ENCODE measurements around the gene PLXNA4.
"Not testable (repeated sequence)": the region's sequence is repeated elsewhere in the genome, so short reads cannot be mapped to it uniquely, and the experiment has no call there.

Gene PLXNA4, protein sequence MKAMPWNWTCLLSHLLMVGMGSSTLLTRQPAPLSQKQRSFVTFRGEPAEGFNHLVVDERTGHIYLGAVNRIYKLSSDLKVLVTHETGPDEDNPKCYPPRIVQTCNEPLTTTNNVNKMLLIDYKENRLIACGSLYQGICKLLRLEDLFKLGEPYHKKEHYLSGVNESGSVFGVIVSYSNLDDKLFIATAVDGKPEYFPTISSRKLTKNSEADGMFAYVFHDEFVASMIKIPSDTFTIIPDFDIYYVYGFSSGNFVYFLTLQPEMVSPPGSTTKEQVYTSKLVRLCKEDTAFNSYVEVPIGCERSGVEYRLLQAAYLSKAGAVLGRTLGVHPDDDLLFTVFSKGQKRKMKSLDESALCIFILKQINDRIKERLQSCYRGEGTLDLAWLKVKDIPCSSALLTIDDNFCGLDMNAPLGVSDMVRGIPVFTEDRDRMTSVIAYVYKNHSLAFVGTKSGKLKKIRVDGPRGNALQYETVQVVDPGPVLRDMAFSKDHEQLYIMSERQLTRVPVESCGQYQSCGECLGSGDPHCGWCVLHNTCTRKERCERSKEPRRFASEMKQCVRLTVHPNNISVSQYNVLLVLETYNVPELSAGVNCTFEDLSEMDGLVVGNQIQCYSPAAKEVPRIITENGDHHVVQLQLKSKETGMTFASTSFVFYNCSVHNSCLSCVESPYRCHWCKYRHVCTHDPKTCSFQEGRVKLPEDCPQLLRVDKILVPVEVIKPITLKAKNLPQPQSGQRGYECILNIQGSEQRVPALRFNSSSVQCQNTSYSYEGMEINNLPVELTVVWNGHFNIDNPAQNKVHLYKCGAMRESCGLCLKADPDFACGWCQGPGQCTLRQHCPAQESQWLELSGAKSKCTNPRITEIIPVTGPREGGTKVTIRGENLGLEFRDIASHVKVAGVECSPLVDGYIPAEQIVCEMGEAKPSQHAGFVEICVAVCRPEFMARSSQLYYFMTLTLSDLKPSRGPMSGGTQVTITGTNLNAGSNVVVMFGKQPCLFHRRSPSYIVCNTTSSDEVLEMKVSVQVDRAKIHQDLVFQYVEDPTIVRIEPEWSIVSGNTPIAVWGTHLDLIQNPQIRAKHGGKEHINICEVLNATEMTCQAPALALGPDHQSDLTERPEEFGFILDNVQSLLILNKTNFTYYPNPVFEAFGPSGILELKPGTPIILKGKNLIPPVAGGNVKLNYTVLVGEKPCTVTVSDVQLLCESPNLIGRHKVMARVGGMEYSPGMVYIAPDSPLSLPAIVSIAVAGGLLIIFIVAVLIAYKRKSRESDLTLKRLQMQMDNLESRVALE (N-terminal part only)

DNA sequence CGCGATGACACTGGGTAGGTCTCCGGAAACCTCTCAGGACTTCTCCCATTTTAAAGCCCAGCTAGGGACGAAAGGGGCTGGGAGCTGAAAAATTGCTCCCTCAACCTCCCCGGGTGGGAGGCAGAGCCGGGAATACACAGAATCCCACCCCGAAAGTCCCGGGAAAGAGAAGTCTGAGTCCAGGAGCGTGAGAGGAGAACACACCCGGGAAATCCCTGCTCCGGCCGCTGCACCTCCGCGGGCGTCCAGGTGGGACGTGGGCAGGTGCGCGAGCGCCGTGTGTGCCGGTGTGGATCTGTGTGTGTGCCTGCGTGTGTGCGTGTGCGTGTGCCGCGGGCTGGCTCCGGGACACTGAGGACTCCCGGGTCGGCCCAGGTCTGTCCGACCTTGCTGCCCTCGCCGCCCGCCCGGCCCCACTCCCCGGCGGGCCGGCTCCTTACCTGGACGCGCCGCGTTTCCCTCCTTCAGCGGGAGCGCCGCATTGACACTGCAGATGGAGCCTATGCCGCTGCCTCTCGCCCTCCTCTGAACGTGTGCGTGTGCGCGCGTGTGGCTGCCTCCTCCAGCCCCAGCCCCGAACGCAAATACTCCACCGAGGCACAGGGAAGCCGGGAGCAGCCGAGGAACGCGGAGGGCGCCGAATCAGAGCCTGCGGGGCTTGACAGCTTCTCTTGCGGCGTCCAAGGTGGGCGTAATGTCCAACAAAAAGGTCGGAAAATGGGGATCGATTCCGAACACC is at the start of gene PLXNA4:
Gene PLXNA4, minus strand, starts transcription at position 489 of the 739 bp plus-strand sequence. CDS start 67,777 bp downstream, outside the sequence.
- no peak for DNase-seq

DNA sequence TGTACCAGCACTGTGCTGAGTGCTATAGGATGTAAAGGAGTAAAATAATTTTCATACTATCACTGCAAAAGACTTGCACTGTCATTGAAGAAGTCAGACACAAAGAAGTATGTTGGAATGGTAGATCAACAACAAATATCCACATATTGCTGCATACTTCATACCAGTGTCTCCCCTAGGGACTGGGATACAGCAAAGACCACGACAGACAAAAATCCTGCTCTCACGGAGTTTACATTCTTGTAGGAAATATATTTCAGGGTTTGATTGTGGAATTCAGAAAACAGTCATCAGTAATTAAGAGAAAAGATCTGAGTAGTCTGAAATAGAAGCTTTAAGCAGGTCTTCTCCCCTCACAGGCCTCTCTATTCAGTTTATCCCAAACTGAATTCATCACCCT is 49.4 kb upstream of the PLXNA4 start:
- DNase-seq = no peak

DNA sequence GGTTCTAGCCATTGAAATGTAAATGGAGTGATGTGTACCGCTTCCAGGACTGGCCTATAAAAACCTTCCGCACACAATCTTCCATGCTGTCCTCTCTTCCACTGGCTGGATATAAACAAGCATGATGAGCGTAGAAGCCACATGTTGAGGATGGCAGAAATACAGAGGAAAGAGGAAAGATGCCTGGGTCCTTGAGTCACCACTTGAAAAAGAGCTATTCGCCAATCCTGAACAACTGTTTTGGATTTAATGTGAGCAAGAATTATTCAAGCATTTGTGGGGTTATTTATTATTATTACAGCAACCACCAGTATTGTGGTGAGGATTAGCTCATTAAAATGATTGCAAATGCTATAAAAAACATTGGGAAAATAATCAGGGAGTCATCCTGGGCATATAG is 45.8 kb upstream of the PLXNA4 start:
- DNase-seq = no peak

DNA sequence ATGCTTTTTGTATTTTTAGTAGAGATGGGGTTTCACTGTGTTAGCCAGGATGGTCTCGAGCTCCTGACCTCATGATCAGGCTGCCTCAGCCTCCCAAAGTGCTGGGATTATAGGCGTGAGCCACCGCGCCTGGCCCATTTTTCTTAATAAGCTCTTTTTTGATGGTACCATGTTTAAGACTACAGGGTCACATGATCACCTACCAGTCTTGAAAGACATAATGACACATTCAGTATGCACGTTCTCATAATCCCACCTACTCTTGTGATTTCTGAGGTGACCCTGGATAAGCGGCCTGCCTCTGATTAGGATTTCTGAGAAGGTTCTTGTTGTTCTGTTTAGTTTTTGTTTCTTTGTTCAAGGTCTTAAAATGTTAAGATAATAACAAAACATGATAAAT is 43.7 kb upstream of the PLXNA4 start:
- DNase-seq = no peak

- DNase-seq = no peak
These were observed 42.7 kb upstream of the PLXNA4 start for GRCh38 chr7:132618956-132619305.

DNA sequence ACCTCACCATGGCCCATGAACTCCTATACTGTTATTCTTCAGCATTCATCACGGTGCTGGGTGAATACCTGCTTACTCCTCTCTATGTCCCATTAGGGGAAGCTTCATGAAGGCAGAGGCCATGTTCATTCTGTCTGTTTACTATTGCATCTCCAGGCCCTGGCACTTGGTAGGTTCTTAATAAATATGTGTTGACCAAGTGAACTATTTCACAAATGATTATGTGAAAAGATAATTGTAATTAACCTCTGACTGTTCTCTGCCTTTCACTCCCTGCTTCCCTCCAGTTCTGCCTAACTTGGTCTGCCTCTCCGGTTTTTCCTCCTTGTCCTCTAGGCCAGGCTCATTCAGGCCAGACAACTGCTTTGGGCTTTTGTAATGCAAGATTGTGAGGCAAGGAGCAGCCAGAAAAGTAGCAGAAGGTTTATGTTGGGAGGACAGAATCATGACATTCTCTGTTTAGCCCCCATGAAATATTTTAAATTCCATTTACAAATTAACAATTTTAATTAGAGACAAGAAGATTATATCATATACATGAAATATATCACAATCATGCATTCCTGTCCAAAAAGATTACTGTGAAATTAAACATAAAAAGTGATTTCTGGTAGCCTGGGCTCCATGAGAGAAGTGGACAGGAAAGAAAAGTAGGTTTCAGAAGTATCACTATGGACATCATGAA is 42.1 kb upstream of the PLXNA4 start:
- no peak for DNase-seq

DNA sequence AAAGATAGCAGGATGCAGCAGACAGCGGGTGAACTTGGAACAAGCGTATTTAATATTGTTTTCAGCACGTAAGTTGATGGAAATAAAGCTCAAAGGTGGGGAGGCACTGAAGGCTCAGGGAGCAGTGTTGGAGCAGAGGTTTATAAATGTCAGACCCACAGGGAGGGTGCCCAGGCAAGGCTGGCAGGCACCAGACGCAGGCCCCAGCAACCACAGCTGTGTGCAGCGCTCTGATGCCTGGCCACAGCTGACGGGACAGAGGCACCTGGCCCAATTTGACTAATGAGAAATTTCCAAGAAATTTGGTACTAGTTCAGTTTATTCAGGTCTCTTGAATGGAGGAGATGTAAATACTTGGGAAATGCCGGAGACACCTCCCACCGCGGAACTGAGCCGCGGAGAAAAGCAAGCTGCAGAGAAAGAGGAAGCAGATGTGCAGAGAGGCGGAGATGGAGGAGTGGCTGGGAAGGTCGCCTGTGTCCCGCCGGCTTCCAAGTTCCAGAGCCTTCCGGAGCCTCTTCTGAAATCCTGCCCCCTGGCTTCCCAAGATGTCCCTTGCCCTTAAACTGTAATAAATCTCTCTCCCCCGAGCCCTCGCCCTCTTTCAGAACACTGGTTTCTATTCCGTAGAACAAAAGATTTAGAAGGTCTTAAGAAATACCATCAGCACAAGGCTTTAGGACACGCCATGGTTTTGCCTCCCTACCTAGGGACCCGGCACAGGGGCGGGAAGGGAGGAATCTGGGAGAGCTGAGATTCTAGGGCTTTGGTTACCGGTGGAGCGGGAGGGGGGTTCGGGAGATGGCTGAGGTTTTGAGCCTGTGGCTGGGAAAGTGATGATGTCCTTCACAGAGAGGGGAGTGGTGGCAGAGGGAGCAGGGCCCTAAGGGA is 38.4 kb upstream of the PLXNA4 start:
- no peak for DNase-seq

GRCh38 chr7:132613737-132614136 is 37.5 kb upstream of the PLXNA4 start:
- no peak for DNase-seq

DNA sequence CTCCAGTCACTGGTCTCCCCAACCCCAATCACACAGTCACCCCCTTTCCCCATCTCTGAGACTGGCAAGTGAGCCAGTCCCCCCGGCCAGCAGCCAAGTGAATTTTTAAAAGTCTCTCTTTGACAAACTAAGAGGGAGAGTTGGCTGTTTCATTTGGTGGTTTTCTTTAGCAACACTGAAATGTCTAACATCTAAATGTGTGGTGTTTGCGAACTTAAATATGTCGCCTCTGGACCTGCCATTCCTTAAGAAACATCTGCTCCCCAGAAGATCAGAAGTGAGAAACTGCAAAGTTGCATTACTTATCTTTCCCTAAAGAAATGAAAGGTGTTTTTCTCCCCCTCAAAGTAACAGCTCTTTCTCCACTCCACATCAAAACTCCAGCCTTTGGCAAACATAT is 34.7 kb upstream of the PLXNA4 start:
- no peak for DNase-seq

DNA sequence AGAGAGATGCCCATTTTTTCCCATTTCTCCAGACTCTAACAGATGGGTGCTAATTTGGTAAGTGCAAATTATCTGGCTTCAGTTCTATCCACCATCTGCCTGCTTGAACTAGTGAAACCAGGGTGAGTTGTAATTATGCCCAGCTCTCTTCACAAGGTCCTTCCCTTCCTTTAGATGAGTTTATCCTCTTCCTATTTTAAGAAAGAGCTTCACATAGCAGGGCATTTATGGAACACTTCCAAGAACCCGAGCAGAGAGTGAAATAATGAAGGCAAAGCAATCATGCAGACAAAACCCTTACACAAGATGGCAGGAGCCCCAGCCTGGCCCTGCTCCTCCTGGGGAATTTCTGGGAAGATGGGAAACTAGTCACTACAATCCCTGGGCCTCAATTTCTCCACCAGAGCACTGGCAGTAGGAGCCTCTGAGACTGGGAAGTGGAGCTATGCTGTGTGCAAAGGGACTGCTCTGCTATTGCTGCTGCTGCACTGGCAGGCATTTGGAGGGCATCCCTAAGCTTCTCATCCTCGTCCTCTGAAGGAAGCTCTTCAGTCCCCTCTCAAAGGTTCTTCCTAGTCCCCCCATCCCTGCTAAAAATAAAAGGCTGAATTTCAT is 33.7 kb upstream of the PLXNA4 start:
- DNase-seq = no peak

DNA sequence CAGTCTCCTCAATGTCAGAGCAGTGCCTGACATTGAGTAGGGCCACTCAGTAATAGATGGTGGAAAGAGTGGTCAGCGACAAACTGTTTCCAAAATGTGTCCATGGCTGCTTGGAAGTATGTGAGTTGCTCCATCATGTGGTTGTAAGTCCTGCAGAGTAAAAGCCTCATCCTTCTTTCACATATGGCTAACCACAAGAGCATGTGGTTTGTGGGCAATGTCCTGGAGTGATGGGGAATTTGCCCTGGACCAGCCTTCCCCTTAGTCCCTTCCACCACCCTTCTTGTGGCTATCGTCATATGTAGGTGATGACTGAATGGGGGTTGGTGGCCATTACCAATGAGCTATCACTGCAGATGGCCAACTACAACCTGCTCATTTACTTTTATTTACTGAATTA is 33.0 kb upstream of the PLXNA4 start:
- DNase-seq = no peak

- DNase-seq = no peak
These were observed 32.3 kb upstream of the PLXNA4 start for GRCh38 chr7:132608523-132608922.

DNA sequence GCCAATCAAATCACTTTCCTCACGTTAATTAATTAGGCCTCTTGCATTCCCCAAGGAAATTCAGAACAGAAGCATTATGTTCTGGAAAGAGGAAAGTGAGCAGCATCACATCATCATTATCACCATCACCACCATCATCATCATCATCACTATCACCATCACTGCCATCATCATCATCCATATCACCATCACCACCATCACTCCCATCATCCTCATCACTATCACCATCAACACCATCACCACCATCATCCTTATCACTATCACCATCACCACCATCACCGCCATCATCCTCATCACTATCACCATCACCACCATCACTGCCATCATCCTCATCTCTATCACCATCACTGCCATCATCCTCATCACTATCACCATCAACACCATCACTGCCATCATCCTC is 31.4 kb upstream of the PLXNA4 start:
- DNase-seq = no peak

DNA sequence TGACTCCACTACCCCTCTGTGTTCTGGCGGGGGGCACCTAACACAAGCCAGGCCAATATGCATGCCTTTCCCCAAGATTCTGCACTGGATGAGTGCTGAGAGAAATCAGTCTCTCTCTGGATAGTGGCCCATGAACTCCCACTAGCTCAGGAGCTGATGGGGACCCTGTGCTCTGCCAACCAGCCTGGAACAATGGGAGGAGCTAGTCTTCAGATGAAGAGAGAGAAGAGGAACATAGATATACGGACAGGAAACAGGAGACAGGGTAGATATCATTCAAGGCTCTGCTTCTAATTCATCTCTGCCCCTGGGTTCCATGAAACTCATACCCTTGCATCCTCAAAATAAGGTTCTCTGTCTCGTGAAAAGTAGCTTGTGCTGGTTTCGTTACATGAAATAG is 27.9 kb upstream of the PLXNA4 start:
- no peak for DNase-seq

- no peak for DNase-seq
These were observed 27.1 kb upstream of the PLXNA4 start for GRCh38 chr7:132603220-132603833.

GRCh38 chr7:132601783-132602182 is 25.5 kb upstream of the PLXNA4 start:
- DNase-seq = no peak

DNA sequence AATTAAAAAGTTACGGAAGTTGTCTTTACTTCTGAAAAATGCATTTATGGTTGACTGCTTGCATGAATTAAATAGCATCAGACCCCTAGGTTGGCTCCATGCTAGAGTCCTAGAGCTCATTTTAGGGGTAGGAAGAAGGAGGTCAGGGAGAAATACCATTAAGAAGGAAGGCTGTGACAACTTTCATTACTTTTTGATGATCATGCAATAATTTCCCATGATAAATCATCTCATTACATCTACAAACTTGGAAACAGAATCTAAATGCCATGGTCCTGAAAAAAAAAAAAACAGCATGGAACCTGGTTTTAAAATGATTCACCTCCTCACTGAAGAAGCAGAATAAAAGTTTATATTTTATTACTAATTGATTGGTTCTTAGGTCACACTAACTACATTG is 20.3 kb upstream of the PLXNA4 start:
- no peak for DNase-seq

GRCh38 chr7:132594741-132595140 is 18.5 kb upstream of the PLXNA4 start:
- DNase-seq = not testable (repeated sequence)

DNA sequence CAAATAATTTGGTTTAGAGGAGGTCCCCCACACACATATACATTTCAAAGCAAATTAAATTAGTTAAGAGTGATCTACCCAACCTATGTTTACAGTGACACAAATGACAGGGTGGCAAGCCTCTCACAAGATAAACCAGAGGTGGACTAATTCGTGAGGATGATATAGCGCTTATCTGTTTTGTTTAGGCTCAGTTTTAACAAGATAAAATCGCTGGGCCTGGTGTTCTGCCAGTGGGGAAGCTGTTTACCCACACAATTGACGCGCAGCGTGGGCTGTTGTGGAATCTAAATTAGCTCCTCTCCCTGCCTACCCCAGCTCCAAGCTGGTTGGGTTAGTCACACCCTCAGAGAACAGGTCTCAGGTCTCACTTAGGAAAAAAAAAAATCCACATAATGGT is 16.7 kb upstream of the PLXNA4 start:
- no peak for DNase-seq

All from stimulated activated CD4-positive, alpha-beta T cell treated with anti-CD3 and anti-CD28 coated beads, Interleukin-12 subunit alpha, Interleukin-12 subunit beta, amount 100 ng/mL, for 4 hours (primary cell).